ENCODE measurements around the gene PRR9. TPM values are rescaled to one million over a fixed set of nuclear protein-coding genes. Genes with fewer than 3 reads are reported as not detected.
"Not testable (repeated sequence)": the region's sequence is repeated elsewhere in the genome, so short reads cannot be mapped to it uniquely, and the experiment has no call there.

Gene PRR9
- total and polyA plus RNA-seq, 2 experiments from 2014 or later: not detected

DNA sequence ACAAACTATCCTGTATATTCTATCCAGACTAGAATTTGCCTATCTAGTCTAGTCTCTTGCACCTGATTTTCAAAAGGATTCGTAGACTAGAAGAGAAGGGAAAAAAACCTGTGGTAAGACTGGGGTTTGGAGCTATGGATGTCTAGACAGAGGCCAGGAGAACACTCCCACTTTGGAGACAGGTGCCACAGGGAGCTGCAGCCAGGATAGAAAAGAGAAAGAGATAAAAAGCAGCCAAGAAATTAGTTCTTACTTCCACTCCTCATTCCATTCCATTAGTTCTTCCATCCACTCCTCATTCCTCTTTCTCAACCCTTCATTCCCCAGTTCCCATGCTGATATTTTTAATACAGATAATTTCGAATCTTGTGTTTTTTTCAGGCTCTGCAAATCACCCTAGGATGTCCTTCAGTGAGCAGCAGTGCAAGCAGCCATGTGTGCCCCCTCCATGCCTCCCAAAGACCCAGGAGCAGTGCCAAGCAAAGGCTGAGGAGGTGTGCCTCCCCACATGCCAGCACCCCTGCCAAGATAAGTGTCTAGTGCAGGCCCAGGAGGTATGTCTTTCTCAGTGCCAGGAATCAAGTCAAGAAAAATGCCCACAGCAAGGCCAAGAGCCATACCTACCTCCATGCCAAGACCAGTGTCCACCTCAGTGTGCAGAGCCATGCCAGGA is 496 bp downstream of the PRR9 start:
- no peak overlapping the region for H3K4me3 ChIP-seq
- TF ChIP-seq CTCF (IDR thresholded peaks at IDR 0.05; ENCODE audit: low read depth, low read length): no peak
- H3K36me3 ChIP-seq: no peaks in the 10 kb centered on the region
- no peak overlapping the region for H3K27ac ChIP-seq
- H3K27me3 ChIP-seq: no peaks in the 10 kb centered on the region
- no peak for DNase-seq (ENCODE audit: low read depth in 1 of 2, low spot score in 1 of 2)
- H3K9me3 ChIP-seq (ENCODE audit: low read depth): no peaks in the 10 kb centered on the region
- no peaks in the 10 kb centered on the region for H3K4me1 ChIP-seq (ENCODE audit: low read depth)

GRCh38 chr1:153220606-153221303 is 3.4 kb downstream of the PRR9 start:
- H3K4me3 ChIP-seq: no peak overlapping the region
- no peaks in the 10 kb centered on the region for H3K27me3 ChIP-seq
- no peak for TF ChIP-seq CTCF (IDR thresholded peaks at IDR 0.05; ENCODE audit: low read depth, low read length)
- H3K4me1 ChIP-seq (ENCODE audit: low read depth): no peaks in the 10 kb centered on the region
- no peaks in the 10 kb centered on the region for H3K36me3 ChIP-seq
- no peaks in the 10 kb centered on the region for H3K9me3 ChIP-seq (ENCODE audit: low read depth)
- DNase-seq (ENCODE audit: low read depth in 1 of 2, low spot score in 1 of 2): peak in 1 of 2 donors; percentile 7
- no peak overlapping the region for H3K27ac ChIP-seq

DNA sequence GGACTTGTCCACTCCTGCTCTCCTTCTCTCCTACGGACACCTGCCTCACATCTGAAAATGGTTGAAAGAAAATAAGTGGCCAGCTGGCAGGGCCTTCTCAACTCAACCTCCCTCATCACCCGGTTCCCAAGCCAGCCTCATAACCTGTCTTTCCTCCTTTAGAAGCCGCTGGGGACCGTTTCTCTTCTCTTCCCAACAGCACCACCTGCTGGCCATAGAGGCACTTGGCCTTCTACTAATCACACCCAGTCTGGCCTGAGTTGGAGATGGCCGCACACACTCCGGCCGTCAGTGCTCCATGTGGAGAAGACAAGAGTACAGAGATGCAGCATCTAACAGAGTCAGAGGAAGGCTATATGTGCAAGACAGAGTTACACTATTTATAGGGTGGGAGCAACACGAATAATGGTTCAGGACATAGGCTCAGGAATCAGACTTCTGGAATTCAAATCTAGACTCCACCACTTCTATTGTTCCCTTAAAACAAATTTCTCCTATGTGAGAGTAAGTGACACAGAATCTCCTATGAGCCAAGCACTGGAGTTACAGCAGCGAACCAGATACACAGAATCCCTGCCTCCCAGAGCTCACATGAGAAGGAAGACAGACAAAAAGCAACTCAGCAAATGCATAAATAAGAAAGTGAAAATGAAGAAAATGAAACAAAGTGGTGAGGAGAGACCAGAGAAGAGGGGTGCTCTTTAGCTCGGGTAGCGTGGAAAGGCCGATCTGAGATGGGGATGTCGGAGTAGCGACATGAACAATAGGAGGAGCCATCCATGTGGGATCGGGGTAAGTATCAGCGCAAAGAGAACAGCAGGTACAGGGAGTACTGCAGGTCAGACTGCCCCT is 5.9 kb downstream of the PRR9 start:
- DNase-seq (ENCODE audit: low read depth in 1 of 2, low spot score in 1 of 2): peak; percentile 65 to 75
- not testable (repeated sequence) for H3K27ac ChIP-seq; H3K4me3 ChIP-seq; H3K4me1 ChIP-seq (ENCODE audit: low read depth); H3K36me3 ChIP-seq; H3K9me3 ChIP-seq (ENCODE audit: low read depth); H3K27me3 ChIP-seq
- TF ChIP-seq CTCF (IDR thresholded peaks at IDR 0.05; ENCODE audit: low read depth, low read length): peak; percentile 74

DNA sequence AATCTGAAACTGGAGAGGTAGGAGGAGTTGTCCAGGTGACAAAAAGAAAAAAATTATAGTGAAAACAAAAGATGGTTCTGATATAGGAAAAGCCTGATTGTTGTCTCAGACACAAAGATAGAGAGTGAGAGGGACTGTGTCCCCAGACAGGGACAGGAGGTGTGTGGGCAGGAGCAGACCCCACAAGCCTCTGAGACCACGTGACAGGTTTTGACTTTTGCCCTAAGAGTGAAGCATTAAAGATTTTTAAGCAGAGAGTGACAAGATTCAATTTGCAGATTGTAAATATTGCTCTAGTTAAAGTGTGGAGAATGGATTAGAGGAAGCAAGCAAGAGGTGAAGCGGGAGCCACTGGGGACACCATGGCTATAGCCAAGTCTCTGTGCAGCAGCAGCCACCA is 10.4 kb downstream of the PRR9 start:
- Histone ChIP-seq H3K9me3 (ENCODE audit: low read depth) (no peaks in the 10 kb centered on the region), H3K4me3 (no peak overlapping the region), H3K27me3 (no peaks in the 10 kb centered on the region), H3K4me1 (ENCODE audit: low read depth) (no peaks in the 10 kb centered on the region), H3K27ac (no peak overlapping the region), H3K36me3 (no peaks in the 10 kb centered on the region)
- DNase-seq (ENCODE audit: low read depth in 1 of 2, low spot score in 1 of 2): no peak
- TF ChIP-seq CTCF (IDR thresholded peaks at IDR 0.05; ENCODE audit: low read depth, low read length): no peak

- Histone ChIP-seq H3K4me3 (no peak overlapping the region), H3K36me3 (no peaks in the 10 kb centered on the region), H3K4me1 (ENCODE audit: low read depth) (no peaks in the 10 kb centered on the region), H3K27me3 (no peaks in the 10 kb centered on the region), H3K27ac (no peak overlapping the region), H3K9me3 (ENCODE audit: low read depth) (no peaks in the 10 kb centered on the region)
- TF ChIP-seq CTCF (IDR thresholded peaks at IDR 0.05; ENCODE audit: low read depth, low read length): no peak
- DNase-seq (ENCODE audit: low read depth in 1 of 2, low spot score in 1 of 2): no peak
Observed at GRCh38 chr1:153228491-153228890, 11.1 kb downstream of the PRR9 start.

All from cardiac muscle cell (in vitro differentiated cells and primary cell).